C4-2B (cell line): ENCODE measurements around the gene CDC14A.

Experiments used
- CTCF ChIP-seq: fragments of 450-650 bp; conservative IDR thresholded peaks from 2 replicates; pipeline ENCODE4 v1.5.1; 2017; ENCODE audit warnings: mild to moderate bottlenecking
- ZFX ChIP-seq: fragments of 450-650 bp; IDR thresholded peaks from 2 replicates; pipeline ENCODE4 v1.6.1; 2017

DNA sequence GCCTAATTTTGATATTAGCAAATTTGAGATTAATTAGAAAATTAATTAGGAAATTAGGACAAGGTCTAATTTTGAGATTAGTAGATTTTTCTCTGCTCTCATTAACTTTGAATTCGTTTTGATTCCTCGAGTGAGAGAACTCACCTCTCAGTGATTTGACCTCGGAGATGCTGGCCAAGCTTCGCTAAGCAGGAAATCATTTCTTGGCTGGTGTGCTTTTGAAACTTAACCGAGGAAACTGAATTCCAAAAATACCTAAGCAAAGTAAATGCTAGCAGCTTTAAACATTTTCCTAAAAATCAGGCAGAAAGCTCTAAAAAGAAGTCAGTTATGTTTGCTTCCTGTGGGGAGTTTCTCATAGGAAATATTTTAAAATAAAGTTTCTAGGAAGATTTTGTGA is 34.9 kb downstream of the CDC14A start:
- TF ChIP-seq CTCF (no peak), ZFX (no peak)
